ENCODE data around the gene ADA. TPM values are rescaled to one million over a fixed set of nuclear protein-coding genes. Genes with fewer than 3 reads are reported as not detected.
"Not testable (repeated sequence)": the region's sequence is repeated elsewhere in the genome, so short reads cannot be mapped to it uniquely, and the experiment has no call there.

ADA gene
- total RNA-seq, 1 donor from 2014 or later: 14.5 TPM

- no peak overlapping the region for H3K4me3 ChIP-seq (ENCODE audit: low read depth, low read length)
- no peak for DNase-seq (ENCODE audit: low read depth)
- TF ChIP-seq CTCF (conservative IDR thresholded peaks at IDR 0.05; ENCODE audit: low read depth, low read length): no peak
Measured at GRCh38 chr20:44678242-44678641, 26.7 kb upstream of the ADA start.

- not testable (repeated sequence) for DNase-seq (ENCODE audit: low read depth); H3K4me3 ChIP-seq (ENCODE audit: low read depth, low read length)
Measured at GRCh38 chr20:44672318-44672902, 20.9 kb upstream of the ADA start.

DNA sequence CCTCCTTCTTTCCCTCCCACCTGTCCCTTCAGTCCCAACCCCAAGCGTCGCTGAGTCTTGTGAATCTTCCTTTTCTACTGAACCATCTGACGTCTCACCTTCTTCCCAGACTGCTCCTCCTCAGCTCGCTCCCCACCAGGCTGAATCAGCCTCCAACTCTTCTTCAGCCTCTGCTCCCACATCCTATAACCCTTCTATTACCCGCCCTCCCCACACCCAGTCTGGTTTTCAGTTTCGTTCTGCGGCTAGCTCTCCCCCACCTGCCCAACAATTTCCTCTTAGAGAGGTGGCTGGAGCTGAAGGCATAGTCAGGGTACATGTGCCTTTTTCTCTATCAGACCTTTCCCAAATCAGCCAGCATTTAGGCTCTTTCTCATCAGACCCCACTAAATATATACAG, 20.0 kb upstream of the ADA start:
- not testable (repeated sequence) for H3K4me3 ChIP-seq (ENCODE audit: low read depth, low read length); DNase-seq (ENCODE audit: low read depth)

DNA sequence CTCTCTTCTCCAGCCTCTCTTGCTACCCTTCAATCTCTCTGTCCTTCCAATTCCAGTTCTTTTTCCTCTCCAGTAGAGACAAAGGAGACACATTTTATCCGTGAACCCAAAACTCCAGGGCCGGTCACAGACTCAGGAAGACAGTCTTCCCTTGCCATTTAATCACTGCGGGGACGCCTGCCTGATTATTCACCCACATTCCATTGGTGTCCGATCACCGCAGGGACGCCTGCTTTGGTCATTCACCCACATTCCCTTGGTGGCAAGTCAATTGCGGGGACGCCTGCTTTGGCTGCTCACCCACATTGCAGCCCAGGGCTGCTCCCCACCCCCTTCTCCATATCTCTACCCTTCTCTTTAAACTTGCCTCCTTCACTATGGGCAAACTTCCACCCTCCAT, 19.4 kb upstream of the ADA start:
- not testable (repeated sequence) for H3K4me3 ChIP-seq (ENCODE audit: low read depth, low read length); DNase-seq (ENCODE audit: low read depth)

DNA sequence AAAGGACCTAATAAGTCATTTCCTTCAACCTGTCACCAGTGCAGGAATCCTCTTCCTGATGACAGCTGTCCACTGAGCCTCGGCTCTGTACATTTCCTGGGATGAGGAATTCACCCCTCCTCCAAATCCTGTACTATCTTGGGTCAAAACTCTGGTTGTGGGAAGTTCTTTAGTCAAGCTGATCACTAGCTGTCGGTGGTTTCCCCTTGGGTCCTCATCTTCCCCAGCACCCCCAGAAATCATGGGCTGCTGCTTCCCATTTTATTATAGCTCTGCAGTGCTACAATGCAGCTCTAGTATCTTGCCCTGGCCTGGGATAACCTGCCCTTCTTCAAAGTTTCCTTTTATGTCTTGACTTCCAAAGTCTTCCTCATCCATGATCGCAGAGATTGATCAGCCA, 14.6 kb upstream of the ADA start:
- H3K4me3 ChIP-seq (ENCODE audit: low read depth, low read length): no peak overlapping the region
- DNase-seq (ENCODE audit: low read depth): no peak
- no peak for TF ChIP-seq CTCF (conservative IDR thresholded peaks at IDR 0.05; ENCODE audit: low read depth, low read length)

DNA sequence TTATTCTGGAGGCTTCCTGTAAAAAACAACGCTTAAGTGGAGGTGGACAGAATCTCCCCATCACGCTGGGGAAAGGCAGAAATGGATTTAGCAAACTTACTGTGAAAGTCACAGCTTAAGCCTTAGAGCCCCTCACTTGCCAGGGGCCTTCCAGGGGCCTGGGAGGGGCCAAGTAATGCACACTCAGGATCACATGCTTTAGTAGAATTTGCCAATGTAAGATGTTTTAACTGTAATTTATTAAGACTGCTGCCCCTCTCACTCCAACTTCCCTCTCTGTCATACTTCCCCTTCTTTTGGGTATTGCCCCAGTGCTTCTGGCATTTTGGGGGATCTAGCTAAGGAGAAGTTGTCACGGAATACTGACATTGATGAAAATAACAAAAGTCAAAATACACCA, 12.6 kb upstream of the ADA start:
- H3K4me3 ChIP-seq (ENCODE audit: low read depth, low read length): no peak overlapping the region

DNA sequence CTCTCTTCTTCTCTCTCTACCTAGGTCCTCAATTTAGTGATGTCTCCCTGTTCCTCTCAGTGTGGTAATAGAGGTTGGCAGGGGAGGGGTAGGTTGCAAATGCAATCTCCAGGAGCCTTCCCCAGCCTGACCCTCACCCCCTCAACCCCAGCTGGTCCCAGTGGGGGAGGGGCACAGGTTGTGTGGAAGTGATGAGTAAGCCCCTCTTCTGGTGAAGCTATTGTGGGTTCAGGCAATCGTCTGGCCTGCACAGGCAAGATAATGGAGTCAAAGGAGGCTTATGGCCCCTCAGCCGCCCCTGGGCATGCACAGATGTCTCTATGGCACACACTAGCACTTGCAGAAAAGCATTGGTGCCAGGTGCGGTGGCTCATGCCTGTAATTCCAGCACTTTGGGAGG, 10.8 kb upstream of the ADA start:
- no peak for DNase-seq (ENCODE audit: low read depth)
- no peak for TF ChIP-seq CTCF (conservative IDR thresholded peaks at IDR 0.05; ENCODE audit: low read depth, low read length)
- no peak overlapping the region for H3K4me3 ChIP-seq (ENCODE audit: low read depth, low read length)

More for the DNA sequence above, 12.6 kb upstream of the ADA start:
- TF ChIP-seq CTCF (conservative IDR thresholded peaks at IDR 0.05; ENCODE audit: low read depth, low read length): no peak
- DNase-seq (ENCODE audit: low read depth): no peak

- no peak for TF ChIP-seq CTCF (conservative IDR thresholded peaks at IDR 0.05; ENCODE audit: low read depth, low read length)
- DNase-seq (ENCODE audit: low read depth): no peak
- H3K4me3 ChIP-seq (ENCODE audit: low read depth, low read length): no peak overlapping the region
Measured at GRCh38 chr20:44660581-44660980, 9.1 kb upstream of the ADA start.

DNA sequence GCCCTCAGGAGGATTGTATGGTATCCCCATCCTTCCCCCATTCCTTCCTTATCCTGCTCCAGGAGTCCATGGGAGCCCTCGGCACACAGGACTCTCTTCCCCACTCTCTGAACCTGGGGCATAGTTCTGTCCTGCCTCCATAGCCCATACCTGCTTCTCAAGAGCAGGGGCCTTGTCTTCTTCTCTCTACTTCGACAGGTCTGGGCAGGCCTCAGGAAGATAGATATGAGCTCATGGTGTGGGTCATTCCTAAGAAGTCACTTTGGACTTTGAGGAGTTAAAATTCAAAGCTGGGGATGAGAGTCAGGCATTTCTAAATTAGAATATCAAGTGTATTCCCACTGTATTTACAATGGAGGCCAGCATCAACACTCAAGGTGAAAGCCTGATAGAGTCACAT, 8.4 kb upstream of the ADA start:
- no peak for DNase-seq (ENCODE audit: low read depth)
- TF ChIP-seq CTCF (conservative IDR thresholded peaks at IDR 0.05; ENCODE audit: low read depth, low read length): no peak
- H3K4me3 ChIP-seq (ENCODE audit: low read depth, low read length): no peak overlapping the region
